Measurements from ENCODE around the gene RIOK3. TPM values are rescaled to one million over a fixed set of nuclear protein-coding genes. Genes with fewer than 3 reads are reported as not detected.
A peak's percentile ranks its signal among the peaks of the same experiment; 100 is the strongest.

The RIOK3 gene
- polyA plus RNA-seq, 1 experiment = 30.9 TPM

DNA sequence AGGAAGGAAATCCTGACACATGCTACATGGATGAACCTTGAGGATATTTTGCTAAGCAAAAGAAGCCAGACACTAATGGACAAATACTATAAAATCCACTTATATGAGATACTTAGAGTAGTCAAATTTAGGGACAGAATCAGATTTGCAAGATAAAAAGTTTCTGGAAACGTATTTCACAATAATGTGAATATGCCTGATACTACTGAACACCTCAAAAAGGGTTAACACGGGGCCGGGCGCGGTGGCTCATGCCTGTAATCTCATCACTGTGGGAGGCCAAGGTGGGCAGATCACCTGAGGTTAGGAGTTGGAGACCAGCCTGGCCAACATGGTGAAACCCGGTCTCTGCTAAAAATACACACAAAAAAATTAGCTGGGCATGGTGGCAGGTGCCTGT is 48.5 kb downstream of the RIOK3 start:
- Histone ChIP-seq H3K27me3 (ENCODE audit: control insufficient read depth, insufficient read depth, low read length) (no peaks in the 10 kb centered on the region), H3K36me3 (ENCODE audit: control insufficient read depth, insufficient read depth, low read length) (no peaks in the 10 kb centered on the region), H3K4me3 (ENCODE audit: low read depth, low read length) (no peak overlapping the region)
- ChIA-PET POLR2A (no interaction called here), CTCF (interaction anchor here (0.8 to 1.1 kb wide), 3 partner anchors 13 to 201 kb away, joined by 3 to 6 read pairs (median 3); no protein-coding TSS in a partner anchor)
- no peak for DNase-seq (ENCODE audit: low read depth)
- TF ChIP-seq, protein P1, sequence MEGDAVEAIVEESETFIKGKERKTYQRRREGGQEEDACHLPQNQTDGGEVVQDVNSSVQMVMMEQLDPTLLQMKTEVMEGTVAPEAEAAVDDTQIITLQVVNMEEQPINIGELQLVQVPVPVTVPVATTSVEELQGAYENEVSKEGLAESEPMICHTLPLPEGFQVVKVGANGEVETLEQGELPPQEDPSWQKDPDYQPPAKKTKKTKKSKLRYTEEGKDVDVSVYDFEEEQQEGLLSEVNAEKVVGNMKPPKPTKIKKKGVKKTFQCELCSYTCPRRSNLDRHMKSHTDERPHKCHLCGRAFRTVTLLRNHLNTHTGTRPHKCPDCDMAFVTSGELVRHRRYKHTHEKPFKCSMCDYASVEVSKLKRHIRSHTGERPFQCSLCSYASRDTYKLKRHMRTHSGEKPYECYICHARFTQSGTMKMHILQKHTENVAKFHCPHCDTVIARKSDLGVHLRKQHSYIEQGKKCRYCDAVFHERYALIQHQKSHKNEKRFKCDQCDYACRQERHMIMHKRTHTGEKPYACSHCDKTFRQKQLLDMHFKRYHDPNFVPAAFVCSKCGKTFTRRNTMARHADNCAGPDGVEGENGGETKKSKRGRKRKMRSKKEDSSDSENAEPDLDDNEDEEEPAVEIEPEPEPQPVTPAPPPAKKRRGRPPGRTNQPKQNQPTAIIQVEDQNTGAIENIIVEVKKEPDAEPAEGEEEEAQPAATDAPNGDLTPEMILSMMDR (IDR thresholded peaks at IDR 0.05; ENCODE audit: insufficient read depth, low read depth, low read length) = no peak

DNA sequence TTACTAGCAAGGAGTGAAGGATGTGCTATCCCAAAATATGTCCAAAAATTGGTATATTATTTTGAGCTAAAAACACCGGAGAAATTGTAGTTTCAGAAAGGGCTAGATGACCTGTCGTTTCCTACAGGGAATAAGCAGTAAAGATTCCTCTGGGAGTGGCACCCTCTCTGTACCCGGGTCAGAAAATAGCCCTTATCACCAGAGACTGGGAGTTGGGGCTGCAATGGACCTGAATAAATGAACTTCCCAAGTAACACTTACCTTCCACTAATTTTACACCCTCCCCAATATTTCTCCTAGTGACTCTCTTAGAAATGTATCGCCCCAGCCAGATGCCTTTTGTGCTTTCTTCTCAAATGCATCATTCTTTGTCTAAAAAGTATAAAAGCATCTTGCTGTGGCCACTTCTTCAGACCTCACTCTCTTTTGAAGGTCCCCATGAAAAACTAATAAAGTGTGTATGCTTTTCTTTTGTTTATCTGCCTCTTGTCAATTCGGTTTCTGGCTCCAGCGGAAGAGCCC is 49.5 kb downstream of the RIOK3 start:
- POLR2A ChIA-PET = no interaction called here
- TF ChIP-seq, protein P1 (IDR thresholded peaks at IDR 0.05; ENCODE audit: insufficient read depth, low read depth, low read length) = no peak
- Histone ChIP-seq H3K36me3 (ENCODE audit: control insufficient read depth, insufficient read depth, low read length) (no peaks in the 10 kb centered on the region), H3K4me3 (ENCODE audit: low read depth, low read length) (peak overlapping the region; percentile 69), H3K27me3 (ENCODE audit: control insufficient read depth, insufficient read depth, low read length) (no peaks in the 10 kb centered on the region)
- CTCF ChIA-PET = interaction anchor here (0.8 to 1.0 kb wide), 4 partner anchors 83 to 416 kb away, joined by 3 read pairs; no protein-coding TSS in a partner anchor
- no peak for DNase-seq (ENCODE audit: low read depth)

DNA sequence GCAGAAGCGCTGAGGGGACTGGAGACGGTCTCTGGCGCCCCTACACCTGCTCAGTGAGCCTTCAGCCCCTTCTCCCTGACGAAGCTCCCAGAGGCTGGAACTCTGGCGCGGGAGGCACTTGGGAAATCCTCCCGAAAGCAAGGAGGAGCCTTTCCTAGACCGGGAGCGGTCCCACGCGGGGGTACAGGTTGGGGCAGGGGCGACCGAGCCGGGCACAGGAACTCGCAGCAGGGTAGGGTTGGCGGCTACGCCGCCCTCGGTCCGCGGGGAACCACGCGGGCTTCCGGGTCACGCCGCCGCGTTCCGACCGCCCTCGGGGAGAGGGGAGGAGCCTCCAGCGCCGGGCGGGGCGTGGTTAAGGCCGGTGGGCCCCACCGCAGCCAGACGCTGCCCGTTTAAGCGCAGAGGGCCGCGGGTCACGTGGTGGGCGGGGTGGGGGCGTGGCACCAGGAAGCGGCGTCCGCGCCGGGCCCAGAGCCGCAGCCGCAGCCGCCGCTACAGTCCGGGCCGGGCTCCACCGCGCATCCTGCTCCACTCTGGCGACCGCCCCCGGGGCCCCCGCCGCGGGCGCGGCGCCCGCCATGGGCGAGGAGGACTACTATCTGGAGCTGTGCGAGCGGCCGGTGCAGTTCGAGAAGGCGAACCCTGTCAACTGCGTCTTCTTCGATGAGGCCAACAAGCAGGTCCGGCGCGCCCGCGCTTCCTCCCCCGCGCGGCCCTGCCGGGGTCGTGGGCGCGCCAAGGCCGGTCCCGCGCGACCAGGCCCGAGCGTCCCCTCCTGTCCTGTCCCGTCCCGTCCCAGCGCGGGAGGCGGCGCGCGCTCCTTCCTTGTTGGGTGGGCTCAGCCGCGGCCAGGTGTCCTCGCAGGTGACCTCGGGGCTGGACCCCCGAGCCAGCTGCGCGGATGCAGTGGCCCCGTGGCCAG is 50.2 kb downstream of the RIOK3 start, which contains the start of gene RMC1:
RMC1 (plus strand) TSS at position 474 of the 925 bp plus-strand sequence; CDS start at position 582, 108 bp downstream.
- H3K4me3 ChIP-seq (ENCODE audit: low read depth, low read length) = peak within 1 kb of the TSS; percentile 91
- H3K36me3 ChIP-seq (ENCODE audit: control insufficient read depth, insufficient read depth, low read length) = 0 out of 2 replicates have a peak, but pooled peaks cover 2% of the 10 kb centered on the region
- ChIA-PET POLR2A (no interaction called here), CTCF (interaction anchor here (0.8 to 3.5 kb wide), 5 partner anchors 12 to 415 kb away, joined by 3 to 19 read pairs (median 3); no protein-coding TSS in a partner anchor)
- H3K27me3 ChIP-seq (ENCODE audit: control insufficient read depth, insufficient read depth, low read length) = no peaks in the 10 kb centered on the region
- TF ChIP-seq, protein P1 (IDR thresholded peaks at IDR 0.05; ENCODE audit: insufficient read depth, low read depth, low read length) = no peak
- no peak for DNase-seq (ENCODE audit: low read depth)

DNA sequence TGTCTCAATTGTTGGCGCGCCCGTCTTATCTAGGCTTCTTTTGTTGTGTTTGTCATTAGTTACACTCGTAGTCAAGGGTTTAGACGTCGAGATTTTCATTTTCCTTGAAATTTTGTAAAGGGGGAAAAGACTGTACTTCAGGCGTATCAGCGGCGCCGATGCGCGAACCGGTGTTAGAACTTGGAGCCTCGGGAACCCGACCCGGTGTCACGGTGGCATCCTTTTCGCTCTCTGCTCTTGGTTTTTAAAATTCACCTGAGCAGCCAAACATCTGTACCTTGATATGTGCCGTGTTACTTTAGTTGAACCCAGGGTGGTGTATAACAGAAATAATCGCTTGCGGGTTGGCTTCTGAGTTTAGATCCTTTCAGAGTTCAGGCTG is 50.9 kb downstream of the RIOK3 start:
- DNase-seq (ENCODE audit: low read depth) = no peak
- H3K4me3 ChIP-seq (ENCODE audit: low read depth, low read length) = peak overlapping the region; percentile 91

More for the DNA sequence above, 50.9 kb downstream of the RIOK3 start:
- Histone ChIP-seq H3K36me3 (ENCODE audit: control insufficient read depth, insufficient read depth, low read length) (peaks cover 4% of the 10 kb centered on the region), H3K27me3 (ENCODE audit: control insufficient read depth, insufficient read depth, low read length) (no peaks in the 10 kb centered on the region)
- TF ChIP-seq, protein P1 (IDR thresholded peaks at IDR 0.05; ENCODE audit: insufficient read depth, low read depth, low read length) = no peak
- POLR2A ChIA-PET = no interaction called here
- CTCF ChIA-PET = interaction anchor here (3.5 kb wide), 1 partner anchor 12 kb away, joined by 19 read pairs; no protein-coding TSS in a partner anchor

Data from BJ (cell line).